Brain pericyte (primary cell): Measurements from ENCODE around the gene CTDSP2.
"Not testable (repeated sequence)": the region's sequence is repeated elsewhere in the genome, so short reads cannot be mapped to it uniquely, and the experiment has no call there.

Experiments
- DNase-seq: peaks from one replicate; pipeline ENCODE4 v3.0.0-alpha.2; 2012; ENCODE audit warnings: low read depth, low spot score

Gene CTDSP2

GRCh38 chr12:57782608-57783465 lies 63.7 kb downstream of the CTDSP2 start, which contains the start of gene TSFM:
TSFM (plus strand) TSS chr12:57782787; CDS start chr12:57782802, 15 bp downstream.
- DNase-seq, result peak; percentile 57

GRCh38 chr12:57782243-57782607 lies 64.3 kb downstream of the CTDSP2 start:
- DNase-seq, result no peak

GRCh38 chr12:57781801-57782200 lies 64.7 kb downstream of the CTDSP2 start:
- DNase-seq, result no peak

DNA sequence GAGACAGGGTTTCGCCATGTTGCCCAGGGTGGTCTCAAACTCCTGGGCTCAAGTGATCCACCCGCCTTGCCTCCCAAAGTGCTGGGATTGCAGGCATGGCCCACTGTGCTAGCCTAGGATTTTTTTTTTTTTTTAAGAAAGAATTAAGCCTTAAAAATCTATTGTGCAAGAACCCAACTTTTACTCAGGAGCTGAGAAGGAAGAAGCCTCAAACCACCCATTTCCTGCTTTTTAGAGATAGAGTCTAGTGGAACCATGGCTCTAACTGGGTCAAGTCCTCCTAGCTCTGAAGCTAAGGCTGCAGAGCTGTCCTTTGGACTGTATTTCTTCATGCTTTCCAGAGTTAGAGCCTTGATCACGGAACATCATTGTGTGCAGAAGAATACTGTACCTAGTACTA lies 65.3 kb downstream of the CTDSP2 start:
- no peak for DNase-seq

DNA sequence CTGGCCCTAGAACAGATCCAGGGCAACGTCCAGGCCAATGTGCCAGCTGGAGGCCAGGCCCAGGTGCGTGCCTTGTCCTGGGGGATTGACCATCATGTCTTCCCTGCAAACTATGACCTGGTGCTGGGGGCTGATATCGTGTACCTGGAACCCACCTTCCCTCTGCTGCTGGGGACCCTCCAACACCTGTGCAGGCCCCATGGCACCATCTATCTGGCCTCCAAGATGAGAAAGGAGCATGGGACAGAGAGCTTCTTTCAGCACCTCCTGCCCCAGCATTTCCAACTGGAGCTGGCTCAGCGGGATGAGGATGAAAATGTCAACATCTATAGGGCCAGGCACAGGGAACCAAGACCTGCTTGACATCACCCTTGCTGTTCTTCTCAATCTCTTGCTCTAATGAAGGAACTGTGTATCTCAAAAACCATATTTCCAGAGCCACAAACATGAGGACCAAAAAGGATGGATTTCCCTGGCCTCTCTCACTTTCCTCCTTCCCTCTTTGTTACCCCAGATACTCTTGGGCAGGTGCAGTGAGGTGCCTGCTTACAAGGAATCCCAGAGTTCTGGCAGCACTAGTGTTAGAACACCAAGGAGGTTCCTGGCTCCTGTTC lies 66.1 kb downstream of the CTDSP2 start:
- DNase-seq, result no peak

GRCh38 chr12:57779736-57780135 lies 66.8 kb downstream of the CTDSP2 start:
- DNase-seq, result no peak

DNA sequence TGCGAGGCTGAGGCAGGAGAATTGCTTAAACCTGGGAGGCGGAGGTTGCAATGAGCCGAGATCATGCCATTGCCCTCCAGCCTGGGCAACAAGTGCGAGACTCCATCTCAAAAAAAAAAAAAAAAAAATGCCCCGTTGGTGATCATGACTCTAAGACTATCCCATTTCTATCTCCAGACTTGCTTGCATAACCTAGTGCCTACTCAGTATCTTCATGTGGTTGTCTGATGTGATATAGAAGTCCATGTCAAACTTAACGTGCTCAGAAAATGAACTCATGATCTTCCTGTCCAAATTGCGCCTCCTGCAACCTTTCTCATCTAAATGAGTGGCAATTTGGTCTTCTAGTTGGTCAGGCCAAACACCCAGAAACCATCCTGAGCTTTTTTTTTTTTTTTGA lies 68.6 kb downstream of the CTDSP2 start:
- no peak for DNase-seq

- DNase-seq, result no peak
Observed at GRCh38 chr12:57777367-57777766, 69.2 kb downstream of the CTDSP2 start.

GRCh38 chr12:57776247-57776587 lies 70.3 kb downstream of the CTDSP2 start:
- DNase-seq, result no peak

- no peak for DNase-seq
Observed at GRCh38 chr12:57775563-57776246, 70.8 kb downstream of the CTDSP2 start.

DNA sequence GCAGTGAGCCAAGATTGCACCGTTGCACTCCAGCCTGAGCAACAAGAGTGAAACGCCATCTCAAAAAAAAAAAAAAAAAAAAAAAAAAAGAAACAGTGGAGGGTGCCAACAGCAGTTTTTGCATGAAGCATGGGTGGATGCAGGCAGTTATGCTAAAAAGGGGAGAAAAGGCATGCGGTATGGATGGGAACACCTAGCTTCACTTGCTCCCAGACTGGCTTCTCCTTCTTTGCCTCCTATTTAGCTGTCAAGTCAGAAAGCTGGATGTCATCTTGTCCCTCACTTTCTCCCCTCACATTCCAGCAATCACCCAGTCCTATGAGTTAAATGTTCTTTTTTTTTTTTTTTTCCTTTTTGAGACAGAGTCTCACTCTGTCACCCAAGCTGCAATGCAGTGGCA lies 71.5 kb downstream of the CTDSP2 start:
- DNase-seq, result no peak

GRCh38 chr12:57774634-57775033 lies 71.9 kb downstream of the CTDSP2 start:
- DNase-seq, result not testable (repeated sequence)

GRCh38 chr12:57772429-57773322 lies 73.9 kb downstream of the CTDSP2 start, which contains the start of gene EEF1AKMT3:
EEF1AKMT3 (plus strand) TSS chr12:57772614; CDS start chr12:57772725, 111 bp downstream.
- peak; percentile 21 for DNase-seq

DNA sequence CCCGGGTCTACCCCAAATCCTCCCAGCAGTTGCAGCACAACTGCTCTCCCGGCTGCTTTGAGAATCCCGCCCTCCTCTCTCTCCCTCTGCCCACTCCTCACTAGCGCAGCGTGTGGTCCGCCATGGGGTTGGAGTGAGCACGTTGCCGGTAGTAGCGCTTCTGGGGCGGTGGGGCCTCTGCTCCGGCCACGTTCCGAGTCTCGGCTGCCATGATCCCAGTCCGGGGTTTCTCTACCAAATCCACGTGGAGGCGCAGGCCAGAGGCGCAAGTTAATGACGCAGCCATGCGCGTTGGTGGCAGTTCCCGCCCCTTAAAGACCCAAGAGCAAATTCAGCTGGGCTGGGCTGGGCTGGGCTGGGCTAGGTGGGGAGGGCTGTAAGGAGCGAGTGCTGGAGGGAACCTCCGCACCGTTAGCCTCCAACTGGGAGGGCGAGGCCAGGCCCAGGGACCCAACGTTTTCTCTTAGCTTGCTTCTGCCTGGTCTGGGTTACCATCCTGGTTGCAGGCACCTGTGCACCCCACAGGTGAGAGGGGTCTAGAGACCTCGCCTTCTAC lies 74.6 kb downstream of the CTDSP2 start, which contains the start of gene METTL1:
TSS of gene METTL1 (minus strand) at position 233 of the 556 bp plus-strand sequence. CDS start at position 211, 22 bp downstream.
- peak; percentile 85 for DNase-seq

GRCh38 chr12:57771236-57771872 lies 75.2 kb downstream of the CTDSP2 start:
- DNase-seq, result no peak

DNA sequence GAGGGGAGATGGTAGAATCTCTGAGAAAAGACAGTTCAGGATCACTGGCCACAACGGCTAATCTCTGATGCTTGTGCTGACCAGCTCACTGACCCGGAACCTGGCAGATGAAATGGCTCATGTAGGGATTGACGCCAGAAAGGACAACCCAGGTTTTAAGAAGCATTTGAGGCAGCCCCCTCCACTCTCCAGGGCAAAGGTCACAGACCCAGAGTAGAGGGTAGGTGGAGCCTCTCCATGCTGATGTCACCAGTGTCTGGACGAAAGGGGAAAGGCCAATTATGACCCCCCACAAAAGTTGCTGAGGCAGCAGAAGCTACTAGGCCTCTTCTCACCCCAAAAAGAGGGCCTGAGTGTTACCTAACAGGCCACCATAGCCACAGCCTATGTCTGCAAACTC lies 75.8 kb downstream of the CTDSP2 start:
- no peak for DNase-seq
